ENCODE measurements around the gene SAFB.
"Not testable (repeated sequence)": the region's sequence is repeated elsewhere in the genome, so short reads cannot be mapped to it uniquely, and the experiment has no call there.

The SAFB gene

DNA sequence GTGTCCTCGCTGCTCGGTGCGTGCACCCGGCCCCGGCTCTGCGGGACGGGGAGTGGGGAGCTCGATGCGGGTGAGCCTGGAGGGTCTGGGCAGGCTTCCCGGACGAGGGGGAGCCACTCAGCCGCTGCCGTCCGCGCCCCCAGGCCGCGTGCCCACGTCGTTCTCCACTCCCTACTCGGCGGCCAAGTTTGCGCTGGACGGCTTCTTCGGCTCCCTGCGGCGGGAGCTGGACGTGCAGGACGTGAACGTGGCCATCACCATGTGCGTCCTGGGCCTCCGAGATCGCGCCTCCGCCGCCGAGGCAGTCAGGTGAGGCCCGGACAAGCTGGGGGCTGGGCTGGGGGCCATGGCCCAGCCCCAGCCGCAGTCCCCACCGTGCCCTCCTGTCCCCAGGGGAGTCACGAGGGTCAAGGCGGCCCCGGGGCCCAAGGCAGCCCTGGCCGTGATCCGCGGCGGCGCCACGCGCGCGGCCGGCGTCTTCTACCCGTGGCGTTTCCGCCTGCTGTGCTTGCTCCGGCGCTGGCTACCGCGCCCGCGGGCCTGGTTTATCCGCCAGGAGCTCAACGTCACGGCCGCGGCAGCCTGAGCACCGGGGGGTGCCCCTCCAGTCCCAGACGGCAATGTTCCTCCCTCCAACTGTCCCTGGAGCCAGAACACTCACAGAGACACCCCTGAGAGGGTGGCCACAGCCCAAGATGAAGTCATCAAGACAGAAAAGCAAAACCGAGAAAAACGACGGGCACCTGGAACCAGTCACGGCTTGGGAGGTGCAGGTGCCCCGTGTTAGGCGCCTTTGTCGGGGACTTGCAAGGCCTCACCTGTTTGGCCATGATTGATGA is 64.7 kb downstream of the SAFB start:
- no peak for DNase-seq

DNA sequence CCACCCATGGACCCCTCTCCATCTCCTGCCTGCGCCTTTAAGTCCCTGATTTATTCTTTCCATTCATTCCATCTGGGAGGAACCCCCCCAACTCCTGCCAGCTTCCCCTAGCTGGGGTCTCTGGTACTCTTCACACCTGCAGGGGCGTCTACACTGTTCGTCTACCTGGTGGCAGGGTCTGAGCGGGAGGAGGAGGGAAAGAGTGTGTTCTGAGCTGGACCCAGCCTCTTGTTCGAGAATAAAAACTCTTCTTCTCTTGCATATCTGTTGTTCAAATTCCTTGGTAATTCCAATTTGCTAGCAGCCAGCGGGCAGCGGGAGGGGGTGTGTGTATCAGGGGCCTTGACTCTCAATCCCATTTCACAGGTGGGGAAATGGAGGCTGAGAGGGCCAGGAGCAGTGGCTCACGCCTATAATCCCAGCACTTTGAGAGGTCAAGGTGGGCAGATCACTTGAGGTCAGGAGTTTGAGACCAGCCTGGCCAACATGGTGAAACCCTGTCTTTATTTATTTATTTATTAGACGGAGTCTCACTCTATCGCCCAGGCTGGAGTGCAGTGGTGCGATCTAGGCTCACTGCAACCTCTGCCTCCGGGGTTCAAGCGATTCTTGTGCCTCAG is 65.5 kb downstream of the SAFB start:
- not testable (repeated sequence) for DNase-seq

DNA sequence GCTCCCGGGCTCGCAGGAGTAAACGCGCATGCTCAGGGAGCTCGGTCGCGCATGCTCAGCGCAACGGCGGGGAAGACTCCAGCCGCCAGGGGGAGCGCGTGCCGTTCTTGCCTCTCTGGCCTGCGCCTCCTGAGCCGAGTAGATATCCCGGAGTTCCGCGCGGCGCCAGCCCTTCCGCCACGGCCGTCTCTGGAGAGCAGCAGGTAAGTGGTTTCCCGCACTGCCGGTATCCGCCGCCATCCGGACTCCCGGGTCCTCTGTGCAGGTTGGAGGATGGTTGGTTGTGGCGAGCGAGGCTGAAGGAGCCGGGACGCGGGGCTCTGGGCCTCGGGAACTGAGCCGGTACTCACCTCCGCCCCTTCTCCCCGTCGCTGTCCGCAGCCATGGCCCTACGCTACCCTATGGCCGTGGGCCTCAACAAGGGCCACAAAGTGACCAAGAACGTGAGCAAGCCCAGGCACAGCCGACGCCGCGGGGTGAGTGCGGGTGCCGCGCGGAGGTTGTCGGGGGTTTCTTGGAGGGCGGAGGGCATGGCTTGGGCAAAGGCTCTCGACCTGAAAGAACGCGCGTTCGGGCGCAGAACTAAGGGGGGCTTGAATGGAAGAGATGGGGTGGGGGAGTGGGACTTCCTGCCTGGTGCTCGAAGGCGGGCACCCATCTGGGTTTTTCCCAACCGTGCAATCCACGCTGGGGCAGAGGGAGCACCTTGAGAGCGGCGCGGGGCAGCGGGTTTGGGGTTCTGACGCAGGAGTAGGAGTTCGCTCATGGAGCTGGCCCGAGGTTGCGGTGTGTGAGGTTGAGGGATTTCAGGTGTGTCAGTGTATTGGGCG is 67.5 kb downstream of the SAFB start, which contains the start of gene RPL36:
TSS of gene RPL36 (plus strand) at position 171 of the 830 bp plus-strand sequence. CDS start at position 384, 213 bp downstream.
- peak; percentile 95 to 97 for DNase-seq

DNA sequence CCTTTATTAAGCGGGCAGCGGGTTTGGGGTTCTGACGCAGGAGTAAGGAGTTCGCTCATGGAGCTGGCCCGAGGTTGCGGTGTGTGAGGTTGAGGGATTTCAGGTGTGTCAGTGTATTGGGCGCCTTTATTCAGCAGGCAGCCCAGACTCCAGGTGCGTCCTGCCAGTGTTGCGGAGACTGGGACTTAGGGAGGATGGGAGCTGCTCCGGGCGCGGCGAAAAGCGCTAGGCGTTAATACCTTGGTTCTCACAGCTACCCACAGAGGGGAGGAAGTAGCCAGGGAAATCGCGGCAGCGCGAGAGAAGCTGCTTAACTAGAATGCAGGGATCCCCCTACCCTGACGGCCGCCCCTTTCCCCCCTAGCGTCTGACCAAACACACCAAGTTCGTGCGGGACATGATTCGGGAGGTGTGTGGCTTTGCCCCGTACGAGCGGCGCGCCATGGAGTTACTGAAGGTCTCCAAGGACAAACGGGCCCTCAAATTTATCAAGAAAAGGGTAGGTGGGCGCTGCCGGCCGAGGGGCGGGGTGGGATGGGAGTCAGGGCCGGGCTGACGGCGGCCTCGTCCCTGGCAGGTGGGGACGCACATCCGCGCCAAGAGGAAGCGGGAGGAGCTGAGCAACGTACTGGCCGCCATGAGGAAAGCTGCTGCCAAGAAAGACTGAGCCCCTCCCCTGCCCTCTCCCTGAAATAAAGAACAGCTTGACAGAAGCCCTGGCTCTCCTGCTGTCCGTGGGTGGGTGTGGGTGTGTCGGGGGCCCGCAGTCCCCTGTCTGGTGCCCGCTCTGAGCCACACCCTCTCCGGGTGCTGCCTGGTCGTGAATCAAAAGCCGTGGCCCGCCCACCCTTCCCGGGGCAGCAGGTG is 68.3 kb downstream of the SAFB start:
- peak in 1 of 2 experiments; percentile 44 for DNase-seq

DNA sequence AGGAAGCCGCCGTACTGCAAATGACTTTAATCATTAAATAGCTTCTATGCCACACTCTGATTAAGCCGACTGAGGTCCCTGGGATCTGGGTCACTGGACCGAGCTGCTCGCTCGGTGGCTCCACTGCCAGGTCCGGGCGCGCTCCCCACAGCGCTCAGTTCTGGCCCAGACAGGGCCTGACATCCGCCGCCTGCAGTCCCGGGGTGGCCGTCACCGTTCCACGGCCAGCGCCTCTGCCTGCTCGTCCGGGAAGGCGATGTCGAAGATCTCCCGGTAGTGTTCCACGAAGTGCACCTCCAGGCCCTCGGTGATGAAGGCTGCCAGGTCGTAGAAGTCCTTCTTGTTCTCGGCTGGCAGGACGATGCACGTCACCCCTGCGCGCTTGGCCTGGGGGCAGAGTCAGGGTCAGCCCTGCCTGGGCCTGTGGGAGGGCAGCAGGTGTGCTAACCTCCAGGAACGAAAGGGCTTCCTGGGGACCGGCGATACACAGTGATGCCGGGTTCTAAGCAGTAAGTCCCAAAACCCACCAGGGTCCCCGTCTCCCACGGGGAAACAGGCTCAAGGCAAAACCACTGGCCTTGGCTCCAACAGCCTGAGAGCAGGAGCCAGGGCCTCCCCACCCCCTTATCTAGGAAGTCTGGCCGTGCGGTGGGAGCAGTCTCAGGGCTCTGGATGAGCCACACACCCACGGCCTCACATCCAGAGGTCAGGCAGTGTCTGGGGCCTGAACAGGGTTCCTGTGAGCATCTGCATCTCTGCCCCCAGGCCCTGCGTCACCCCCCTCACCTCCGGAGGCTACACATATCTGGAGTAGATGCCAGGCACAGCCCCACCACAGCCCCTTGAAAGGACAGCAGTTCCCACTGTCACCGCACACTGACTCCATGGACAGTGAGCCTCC is 69.2 kb downstream of the SAFB start:
- DNase-seq, result no peak

DNA sequence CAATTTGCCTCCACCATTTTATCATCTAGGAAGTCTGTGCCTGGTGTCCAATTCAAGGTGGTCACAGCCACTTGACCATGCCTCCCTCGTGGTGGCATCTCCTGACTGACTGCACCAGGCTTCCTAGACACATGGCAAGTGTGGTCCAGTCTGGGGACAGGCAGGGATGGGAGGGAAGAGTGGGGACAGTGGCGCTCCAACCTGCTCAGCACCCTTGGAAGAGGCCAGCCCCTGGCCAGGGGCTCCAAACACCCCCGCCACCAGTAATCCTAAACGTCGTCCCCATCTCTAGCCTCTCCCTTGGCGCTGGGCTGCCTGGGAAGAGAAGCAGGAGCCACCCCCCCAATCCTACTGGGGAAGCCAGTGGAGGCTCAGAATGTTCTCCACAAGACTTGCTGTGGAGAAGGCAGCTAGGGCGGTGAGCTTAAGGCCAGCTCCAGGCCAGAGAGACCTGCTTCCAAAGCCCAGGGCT is 69.9 kb downstream of the SAFB start:
- no peak for DNase-seq

DNA sequence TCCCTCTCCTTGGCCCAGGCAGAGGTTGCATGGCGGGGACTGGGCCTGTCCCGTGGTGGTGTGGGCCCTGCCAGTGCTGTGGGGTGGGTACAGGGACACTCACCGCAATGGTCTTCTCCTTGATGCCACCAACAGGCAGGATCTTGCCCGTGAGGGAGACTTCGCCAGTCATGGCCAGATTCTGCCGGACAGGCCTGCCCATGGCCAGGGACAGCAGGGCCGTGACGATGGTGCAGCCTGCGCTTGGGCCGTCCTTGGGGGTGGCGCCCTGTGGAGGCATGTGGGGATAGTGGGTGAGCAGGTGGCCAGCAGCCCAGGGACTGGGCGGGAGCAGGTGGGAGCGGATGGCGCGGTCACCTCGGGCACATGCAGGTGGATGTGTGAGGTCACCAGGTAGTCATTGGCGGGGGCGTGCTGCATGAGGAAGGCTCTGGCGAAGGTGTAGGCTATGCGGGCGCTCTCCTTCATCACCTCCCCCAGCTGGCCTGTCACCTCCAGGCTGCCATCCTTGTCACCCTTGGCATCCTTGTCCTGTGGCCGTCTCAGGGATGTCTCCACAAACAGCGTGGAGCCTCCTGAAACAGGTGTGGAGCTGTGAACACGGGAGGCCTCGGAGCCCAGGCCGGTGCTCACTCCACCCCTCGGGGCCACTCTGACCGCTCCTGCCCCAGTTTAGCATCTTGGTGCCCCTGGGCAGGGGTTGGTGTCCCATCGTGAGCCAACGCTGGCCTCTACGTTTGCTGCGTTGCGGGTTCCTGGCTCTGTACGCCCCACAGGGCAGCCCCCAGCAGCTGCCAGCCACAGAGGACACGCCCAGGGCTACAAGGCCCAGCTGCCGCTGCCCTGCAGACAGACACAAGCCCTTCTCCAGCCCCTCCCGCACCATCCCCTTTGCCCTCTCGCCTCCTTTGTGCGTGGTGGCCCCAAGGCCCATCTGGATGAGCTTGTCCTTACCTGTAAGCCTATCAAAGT is 70.6 kb downstream of the SAFB start:
- DNase-seq, result peak in 1 of 2 experiments; percentile 47

DNA sequence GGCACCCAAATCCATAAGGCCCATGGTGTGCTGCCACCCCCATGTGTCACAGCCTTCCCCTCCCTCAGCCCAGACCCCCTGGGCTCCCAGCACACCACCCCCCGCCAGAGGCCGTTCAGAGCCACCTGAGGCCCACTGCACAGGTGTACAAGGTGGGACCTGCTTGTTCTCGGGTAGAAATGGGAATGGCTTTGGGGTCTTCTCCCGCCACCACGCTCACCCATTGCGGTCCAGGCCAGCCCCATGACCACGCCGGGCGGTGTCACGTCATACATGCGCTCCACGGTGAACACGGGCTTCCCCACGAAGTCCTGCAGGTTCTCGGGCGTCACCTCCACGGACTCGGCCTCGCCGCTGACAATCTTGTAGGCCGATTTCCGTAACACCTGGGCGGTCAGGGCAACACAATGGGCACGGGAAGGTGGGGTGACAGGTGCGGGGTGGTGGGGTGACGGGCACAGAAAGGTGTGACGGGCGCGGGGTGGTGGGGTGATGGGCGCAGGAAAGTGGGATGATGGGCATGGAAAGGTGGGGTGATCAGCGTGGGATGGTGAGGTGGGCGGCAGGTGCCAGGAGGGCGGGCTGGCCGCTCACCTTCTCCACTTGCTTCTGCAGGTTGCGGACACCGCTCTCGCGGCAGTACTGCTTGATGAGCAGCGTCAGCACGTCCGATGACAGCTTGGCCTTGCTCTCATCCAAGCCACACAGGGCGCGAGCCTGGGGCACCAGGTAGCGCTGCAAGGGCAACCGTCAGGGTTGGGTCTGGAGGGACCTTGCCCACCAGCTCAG is 71.5 kb downstream of the SAFB start:
- DNase-seq, result no peak

GRCh38 chr19:5694956-5695648 is 72.2 kb downstream of the SAFB start:
- DNase-seq, result no peak

GRCh38 chr19:5695649-5696195 is 72.8 kb downstream of the SAFB start:
- peak in 1 of 2 experiments; percentile 76 for DNase-seq

- no peak for DNase-seq
Observed at GRCh38 chr19:5696196-5697021, 73.5 kb downstream of the SAFB start.

DNA sequence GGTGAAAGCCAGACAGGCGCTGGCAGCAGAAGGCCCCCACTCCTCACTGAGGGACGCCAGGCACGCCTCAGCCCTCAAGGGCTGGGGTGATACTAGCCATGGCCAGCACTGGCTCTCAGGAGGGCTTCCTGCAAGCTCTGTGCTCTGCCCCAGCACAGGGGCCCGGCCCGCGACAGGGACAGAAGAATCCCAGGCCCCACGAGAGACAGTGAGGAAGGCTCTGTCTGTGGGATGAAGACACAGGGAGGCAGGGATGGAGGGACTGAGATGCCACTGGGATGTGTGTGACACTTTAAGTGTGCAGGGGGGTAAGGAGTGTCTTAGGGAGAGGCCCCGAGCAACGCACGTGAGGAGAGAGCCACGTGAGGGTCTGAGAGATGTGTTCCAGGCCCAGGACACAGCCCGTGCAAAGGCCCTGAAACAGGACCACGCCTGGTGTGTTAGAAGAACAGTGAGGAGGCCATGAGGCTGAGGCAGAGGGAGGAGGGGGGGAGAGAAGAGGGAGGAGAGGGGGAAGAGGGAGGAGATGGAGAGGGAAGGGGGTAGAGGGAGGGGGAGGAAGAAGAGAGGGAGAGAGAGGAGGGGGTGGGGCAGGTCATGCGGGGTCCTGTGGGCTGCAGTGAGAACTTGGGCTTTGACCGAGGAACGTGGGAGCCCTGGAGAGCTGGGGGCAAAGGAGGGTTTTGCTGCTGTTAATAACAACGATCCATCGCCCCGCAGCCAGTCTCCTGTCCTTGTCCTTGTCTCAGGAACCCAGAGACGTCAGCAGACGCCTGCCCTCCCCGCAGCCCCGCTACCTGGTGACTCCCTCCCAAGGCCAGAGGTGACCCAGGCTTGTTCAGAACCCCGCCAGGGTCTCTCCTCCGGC is 74.4 kb downstream of the SAFB start:
- DNase-seq, result no peak

GRCh38 chr19:5697890-5698634 is 75.2 kb downstream of the SAFB start:
- DNase-seq, result no peak

DNA sequence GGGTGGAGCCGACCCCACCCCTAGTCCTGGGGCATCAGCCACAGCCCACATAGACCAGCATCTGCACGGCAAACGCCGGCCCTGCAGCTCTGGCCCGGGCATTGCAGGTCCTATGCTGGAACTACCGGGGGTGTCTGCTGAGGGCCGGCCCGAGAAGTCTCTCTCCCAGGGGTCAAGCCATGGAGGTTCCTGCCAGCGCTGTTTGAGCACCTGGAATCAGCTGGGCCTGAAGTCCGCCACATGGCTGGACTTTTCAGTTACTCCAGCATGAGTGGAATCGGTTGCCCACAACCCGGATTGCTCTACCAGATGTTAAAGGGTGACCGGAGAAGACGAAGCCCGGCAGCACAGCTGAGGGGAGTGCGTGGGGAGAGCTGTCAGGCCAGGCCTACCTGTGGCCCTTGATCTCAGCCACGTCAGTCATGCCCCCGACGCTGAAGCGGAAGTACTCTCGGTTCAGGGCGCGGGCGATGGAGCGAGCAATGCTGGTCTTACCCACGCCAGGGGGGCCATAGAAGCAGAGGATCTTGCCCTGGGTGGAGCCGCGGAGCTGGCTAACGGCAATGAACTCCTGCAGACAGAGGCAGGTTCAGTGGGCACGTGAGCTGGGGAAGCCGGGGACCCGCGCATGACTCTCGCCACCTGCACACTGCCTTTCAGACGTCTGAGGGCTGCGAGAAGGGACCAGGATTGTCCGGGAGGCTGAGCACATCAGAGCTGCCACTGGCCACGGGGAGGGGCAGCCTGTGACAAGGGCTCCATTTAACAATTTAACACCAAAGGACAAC is 75.9 kb downstream of the SAFB start:
- DNase-seq, result no peak

Data from NCI-H524 (cell line).